Camera-type eye (tissue), 1 donor: ENCODE data around the gene PTPRF. TPM values are rescaled to one million over a fixed set of nuclear protein-coding genes. Genes with fewer than 3 reads are reported as not detected.

Source experiments
- total RNA-seq: library from RNA; depleted of rRNA; stranded (reverse); fragments of >200 nt; gene quantifications from one replicate; pipeline ENCODE4 v1.2.3, GENCODE V29; 2014

PTPRF gene
- total RNA-seq: 169 TPM

DNA sequence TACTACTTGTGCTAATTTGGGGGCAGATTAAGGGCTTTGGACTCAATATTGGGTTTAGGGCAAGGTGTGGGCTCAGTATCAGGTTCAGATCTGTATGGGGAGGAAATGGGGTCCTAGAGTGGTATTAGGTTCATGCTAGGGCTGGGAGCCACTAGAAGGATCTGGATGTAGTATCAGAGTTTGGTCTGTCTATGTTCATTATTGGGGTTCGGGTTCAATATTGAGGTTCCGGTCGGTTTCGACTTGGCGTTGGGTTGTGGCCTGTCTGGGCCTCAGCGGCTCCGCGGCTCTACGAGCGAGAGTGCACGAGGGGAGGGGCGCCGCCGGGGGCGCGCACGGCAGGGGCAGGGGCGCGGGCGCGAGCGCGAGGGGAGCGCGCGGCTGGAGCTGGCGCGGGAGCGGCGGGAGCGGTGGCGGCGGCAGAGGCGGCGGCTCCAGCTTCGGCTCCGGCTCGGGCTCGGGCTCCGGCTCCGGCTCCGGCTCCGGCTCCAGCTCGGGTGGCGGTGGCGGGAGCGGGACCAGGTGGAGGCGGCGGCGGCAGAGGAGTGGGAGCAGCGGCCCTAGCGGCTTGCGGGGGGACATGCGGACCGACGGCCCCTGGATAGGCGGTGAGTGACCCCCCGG is at the start of gene PTPRF:
TSS of gene PTPRF (plus strand) at position 401 of the 624 bp plus-strand sequence. CDS start 14,193 bp downstream, outside the sequence.

Other genes with a start within 250 kb of the PTPRF start
- 0.44 TPM for gene C1orf210, start 245.3 kb upstream of the PTPRF start, total RNA-seq
- gene TIE1, start 229.9 kb upstream of the PTPRF start, total RNA-seq: 33.0 TPM
- 0.93 TPM for gene MPL, start 193.1 kb upstream of the PTPRF start, total RNA-seq
- gene CDC20, start 171.9 kb upstream of the PTPRF start, total RNA-seq: 9.0 TPM
- gene ELOVL1, start 162.9 kb upstream of the PTPRF start, total RNA-seq: 14.2 TPM
- 51.3 TPM for gene MED8, start 141.1 kb upstream of the PTPRF start, total RNA-seq
- 52.4 TPM for gene SZT2, start 141.0 kb upstream of the PTPRF start, total RNA-seq
- 44.4 TPM for gene HYI, start 77.0 kb upstream of the PTPRF start, total RNA-seq
- 70.9 TPM for gene KDM4A, start 119.3 kb downstream of the PTPRF start, total RNA-seq
- gene ST3GAL3, start 176.7 kb downstream of the PTPRF start, total RNA-seq: 39.5 TPM